ENCODE results near the gene ADCYAP1R1.

ADCYAP1R1 gene

DNA sequence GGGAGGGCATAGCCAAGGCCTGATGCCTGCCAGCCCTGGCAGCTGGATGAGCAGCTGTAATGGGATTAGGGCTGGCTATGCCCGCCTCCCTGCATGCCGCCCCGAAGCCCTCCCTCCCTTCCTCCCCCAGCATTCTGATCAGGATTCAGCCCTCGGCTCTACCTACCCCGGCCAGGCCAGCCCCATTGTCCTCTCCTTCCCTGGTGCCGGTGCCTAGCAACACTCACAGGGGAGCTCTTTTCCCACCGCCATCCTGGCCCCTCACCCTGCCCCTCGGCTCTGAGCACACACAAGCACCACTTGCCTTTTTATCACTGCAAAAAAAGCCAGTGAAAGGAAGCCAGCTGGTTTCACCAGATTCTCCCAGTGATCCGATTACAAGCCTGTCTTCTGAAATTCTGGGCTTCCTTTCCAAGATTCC is 9.0 kb upstream of the ADCYAP1R1 start:
- no peak for DNase-seq

- no peak for DNase-seq
Observed at GRCh38 chr7:31044529-31044928, 7.6 kb upstream of the ADCYAP1R1 start.

- DNase-seq, result no peak
Observed at GRCh38 chr7:31046723-31047122, 5.4 kb upstream of the ADCYAP1R1 start.

DNA sequence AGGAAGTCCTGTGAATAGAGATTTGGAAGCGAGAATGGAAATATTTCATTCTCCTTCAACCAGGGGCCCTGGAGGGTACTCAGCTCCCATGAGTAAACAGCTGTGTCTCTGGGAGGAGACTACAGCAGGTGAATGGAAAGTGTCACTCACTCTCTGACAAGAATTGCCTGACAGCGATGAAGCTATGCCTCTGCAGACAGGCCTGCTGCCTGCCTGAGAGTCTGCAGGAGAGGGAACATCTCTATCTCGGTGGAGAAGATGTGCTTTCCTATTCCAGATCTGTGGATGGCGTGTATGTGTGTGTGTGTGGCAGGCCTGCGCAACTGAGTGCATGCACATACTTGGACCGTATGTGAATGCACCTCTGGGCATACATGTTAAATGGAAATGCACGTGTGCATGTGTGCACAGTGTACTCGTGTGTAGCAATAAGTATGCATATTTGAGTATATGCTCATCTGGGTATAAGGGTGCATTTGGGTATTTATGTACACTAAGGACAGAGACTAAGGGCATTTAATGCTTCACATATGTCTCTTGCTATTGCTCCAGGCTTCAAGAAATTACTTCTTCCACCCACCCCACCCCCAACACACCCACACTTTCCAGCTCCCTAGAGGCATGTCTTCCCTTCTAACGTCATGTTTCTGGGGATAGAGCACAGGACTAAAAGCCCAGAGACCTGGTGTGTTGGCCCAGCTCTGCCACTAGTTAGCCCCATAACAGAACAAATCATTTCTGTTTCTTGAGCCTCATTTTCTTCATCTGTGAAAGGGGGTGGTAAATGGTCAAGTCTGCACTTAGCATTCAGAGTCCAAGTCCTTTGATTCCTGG is 4.6 kb upstream of the ADCYAP1R1 start:
- DNase-seq, result no peak

- no peak for DNase-seq
Observed at GRCh38 chr7:31049005-31049765, 2.9 kb upstream of the ADCYAP1R1 start.

DNA sequence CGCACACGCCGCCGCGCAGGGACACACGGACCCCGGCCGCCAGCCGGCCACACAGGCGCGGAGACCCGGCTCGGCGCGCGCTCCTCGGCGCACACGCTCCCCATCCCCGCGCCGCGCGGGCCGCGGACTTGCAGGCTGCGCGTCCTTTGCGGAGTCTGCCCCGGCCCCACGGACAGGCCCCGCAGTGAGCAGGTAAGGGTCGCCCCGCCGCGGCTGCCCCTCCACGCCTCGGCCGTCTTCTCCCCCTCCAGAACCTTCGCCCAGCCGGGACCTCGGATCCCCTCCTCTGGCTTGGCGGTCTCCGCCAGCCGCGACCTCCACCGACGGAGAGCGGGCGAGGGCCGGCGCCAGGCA is 356 bp downstream of the ADCYAP1R1 start:
- DNase-seq, result no peak

GRCh38 chr7:31052841-31053601 is 913 bp downstream of the ADCYAP1R1 start:
- DNase-seq, result no peak

DNA sequence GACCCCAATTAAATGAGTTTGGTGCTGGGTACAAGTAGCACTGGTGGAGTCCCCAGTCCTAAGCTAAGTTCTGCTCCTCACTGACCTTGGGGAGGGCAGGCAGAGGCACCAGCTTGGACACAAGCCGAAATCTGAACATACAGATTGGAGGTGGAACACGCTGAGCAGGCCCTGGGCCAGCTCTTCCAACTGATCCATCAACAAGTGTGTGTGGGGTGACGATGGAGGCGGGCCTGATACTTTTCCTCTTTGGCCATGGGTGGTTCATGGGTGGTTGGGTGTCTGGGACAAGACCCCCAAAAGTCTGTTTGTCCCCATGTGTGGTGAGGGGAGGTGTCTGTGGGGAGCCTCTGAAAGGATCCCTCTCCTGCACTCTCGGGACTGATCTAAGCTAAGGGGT is 1.9 kb downstream of the ADCYAP1R1 start:
- no peak for DNase-seq

DNA sequence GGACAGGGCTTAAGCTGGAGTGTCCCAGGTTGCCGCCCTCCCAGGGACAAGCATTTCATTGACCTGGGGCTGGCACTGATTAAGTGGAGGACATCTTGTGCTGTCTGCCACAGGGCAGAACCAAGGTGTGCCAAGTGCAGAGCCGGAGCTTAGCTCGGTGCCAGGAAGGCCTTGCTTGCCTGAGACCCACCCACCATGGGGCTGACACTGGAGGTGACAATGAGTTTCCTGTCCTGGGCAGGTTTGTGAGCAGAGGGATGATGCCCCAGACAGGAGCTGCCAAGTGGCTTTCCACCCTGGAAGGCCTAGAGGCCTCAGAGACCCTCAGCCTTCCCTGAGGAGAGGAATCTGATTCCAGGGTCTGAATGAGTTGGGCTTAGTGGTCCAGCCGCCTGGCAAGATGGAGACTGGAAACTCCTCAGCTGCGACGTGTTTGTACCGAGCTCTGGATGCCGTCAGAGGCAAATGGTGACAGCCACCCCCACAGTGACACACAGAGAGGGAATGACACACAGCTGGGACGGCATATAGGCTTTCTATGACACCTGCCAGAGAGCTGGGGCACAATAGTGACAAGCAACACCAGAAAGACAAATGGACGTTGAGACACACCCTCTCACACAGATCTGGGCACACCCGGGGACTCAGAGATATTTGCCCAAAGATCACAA is 2.6 kb downstream of the ADCYAP1R1 start:
- no peak for DNase-seq

- DNase-seq, result no peak
Observed at GRCh38 chr7:31055471-31055870, 3.4 kb downstream of the ADCYAP1R1 start.

DNA sequence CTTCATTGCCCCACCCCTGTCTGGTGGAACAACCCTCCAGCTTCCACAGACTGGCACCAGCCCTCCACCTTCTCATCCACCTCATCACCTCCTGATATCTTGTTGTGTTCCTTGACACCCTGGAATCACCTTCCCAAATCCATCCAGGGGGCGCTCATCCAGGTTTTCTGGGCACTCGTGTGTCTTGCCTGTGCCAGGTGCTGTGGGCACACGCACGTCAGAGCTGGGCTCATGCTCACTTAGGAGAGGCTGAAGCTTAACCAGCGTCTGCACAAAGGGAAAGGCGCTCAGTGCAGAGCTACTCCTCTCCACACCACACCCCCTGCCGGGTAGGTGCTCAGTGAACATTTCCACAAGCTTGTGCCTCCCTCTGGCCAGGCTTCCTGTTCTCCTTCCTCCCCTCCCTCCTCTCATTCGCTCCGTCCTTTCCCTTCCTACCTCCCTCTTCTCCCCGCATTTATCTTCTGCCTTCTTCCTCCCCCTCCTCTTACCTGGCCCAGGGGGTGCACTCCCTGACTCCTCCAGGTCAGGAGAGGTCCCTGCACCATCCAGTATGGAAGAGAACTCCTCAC is 4.8 kb downstream of the ADCYAP1R1 start:
- DNase-seq, result no peak

- no peak for DNase-seq
Observed at GRCh38 chr7:31058122-31058521, 6.0 kb downstream of the ADCYAP1R1 start.

DNA sequence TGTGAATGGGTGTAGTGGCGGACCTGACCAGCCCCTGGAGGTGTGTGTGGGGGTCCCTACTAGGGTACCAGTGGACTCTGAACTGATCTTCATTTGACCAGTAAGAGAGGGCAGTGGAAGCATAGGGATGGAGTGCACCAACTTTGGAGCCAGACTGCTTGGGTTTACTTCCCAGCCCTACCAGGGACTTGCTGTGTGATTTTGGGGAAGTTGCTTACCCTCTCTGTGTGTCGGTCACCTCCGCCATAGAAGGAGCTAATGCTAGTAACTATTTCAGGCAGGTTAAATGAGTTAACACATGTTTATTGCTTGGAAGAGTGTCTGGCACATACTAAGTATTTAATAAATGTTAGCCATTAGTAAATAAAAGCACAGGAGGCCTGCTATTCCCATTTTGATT is 6.6 kb downstream of the ADCYAP1R1 start:
- no peak for DNase-seq

DNA sequence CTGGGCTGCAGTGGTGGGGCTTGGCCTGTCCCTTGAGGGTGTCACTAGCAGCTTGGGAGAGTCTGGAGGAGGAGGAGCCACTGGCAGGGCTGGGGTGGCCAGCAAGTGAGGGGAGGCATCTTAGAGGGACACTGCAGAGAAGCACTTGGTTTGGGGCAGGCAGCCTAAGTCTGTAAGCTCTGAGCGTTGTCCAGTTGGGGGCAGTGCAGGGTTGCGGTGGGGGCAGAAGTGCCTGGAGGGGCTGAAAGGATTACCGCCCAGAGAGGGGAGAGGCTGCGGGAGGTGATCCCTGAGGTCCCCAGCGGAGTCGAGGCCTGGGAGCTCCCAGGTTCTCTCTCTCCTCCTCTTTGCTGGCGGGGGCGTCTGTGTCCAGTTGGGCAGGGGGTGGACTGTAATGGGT is 7.4 kb downstream of the ADCYAP1R1 start:
- DNase-seq, result no peak

DNA sequence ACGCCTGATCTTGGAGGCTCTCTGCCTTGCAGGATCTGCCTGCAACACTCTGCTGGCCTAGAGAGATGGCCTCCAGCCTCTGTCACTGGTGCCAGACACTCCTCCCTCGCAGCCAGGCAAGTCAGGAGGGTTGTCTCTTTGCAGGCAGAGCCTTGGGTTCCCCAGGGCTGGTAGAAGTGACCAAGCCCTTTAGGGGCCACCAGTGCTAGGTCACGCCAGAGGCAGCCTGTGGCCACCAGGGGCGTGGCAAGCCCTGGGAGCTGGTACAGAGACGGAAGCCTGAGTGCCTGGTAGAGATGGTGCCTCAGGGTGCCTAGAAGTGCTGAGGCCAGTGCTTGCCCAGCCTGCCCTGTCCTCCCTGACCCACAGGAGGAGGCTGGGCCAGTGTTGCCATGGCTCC is 9.1 kb downstream of the ADCYAP1R1 start:
- DNase-seq, result no peak

GRCh38 chr7:31062746-31063435 is 10.8 kb downstream of the ADCYAP1R1 start:
- no peak for DNase-seq

DNA sequence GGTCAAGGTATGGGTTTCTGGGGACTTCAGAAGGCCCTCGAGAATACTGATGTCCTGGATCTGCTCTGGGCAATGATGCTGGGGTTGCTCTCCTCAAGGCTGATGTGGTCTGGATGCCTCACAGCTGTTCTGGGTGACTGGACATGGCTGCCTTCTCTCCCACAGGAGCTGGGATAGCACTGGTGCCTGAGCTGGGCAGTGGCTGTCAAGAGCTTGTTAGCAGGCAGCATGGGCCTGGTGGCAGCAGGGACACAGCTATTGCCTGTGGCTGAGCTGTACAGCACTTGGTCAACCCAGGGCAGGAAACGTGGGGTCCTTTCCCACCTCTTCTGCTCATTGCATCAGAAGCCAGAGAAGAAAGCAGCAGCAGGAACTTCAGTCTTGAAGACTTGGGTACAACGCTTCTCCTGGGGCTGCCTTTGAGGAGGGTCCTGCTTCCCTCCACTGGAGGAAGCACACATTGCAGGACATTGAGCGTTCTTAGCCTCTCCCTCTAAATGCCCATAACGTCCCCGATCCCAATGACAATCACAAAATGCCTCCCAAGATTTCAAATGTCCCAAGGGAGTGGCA is 13.0 kb downstream of the ADCYAP1R1 start:
- no peak for DNase-seq

DNA sequence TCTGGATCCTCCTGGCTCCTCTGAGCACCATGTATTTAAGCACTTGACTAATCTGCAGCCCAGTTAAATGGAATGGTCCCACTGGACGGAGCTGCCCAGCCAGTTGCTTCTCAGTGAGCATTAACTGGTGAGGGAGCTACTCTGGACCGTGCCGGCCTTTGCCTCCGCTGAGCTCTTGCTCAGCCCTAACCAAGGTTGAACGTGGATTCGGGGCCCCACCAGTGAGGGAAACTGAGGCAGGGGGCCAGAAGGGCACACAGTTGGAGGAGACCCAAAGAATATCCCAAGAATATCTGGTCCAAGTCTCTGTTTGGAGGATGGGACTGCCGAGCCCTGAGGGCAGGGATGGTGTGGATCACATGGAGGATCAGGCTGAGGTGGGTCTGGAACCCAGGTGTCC is 13.7 kb downstream of the ADCYAP1R1 start:
- no peak for DNase-seq

DNA sequence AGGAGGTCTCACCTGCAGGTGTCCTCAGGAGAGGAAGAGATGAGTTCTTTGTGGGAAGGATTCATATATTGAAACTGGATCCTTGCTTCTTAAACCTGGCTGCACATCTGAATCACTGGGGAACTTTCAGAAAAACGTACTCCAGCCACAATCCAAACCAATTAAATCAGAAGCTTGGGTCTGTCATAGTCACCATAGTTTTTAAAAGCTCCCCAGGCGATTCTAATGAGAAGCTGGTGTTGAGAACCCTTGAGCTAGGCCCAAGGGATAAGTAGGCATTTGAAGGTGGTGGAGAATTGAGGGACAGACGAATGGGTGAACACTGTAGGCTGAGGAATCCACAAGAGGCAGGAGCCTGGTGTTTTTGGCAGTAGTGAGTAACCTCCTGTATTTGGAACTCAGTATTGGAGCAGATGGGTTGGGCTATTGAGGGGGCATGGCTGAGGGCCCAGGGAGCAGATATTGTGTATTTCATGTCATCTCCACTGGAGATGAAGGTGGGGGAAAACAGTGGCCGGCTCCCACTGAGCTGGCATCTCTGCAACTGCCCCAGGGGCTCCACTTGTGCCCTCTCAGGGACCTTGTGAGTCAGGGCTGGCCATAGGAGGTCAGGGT is 14.5 kb downstream of the ADCYAP1R1 start:
- DNase-seq, result no peak

DNA sequence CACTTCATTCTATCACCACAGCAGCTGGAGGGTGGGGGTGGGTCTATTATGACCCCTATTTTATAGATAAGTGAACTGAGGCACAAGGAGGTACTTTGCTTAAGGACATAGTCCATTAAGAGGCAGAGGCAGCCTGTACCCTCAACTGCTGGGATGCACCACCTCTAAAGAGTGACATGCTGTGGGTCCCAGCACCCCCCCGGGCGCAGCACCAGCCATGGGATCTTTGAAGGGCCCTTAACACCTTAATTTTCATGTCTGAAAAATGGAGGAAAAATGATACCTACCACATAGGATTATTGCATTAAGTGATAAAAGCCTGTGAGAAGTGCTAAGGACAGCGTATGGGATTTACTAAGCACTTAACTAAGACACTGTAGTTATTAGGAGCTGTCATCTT is 15.4 kb downstream of the ADCYAP1R1 start:
- DNase-seq, result no peak

DNA sequence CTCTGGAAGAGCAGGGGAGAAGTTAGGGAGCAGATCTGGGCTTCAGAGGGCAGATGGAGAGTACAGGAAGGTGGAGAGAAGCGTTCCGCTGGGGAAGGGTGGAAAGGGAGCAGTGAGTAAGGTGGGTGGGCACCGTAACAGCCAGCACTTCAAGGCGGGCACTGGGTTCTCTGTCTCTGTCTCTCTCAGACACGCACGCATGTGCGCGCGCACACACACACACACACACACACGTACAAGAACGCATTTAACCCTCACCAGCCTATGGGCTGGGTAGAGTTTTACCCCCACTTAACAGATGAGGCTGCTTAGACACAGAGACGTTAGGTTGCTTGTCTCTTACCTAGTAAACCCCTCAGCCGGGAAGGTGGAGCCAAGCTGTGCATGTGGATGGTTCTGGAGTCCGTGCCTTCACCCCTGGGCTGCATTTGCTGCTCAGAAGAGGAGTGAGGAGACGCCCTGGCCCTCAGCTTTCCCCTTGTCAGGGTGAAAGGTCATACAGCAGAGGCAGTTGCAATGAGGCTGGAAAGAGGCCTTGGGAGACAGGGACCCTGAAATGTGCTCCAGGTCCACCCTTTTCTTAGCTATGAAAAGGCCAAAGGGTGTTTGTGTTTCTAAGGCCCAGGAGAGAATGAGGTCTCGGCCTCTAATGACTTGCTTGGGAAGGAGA is 16.0 kb downstream of the ADCYAP1R1 start:
- DNase-seq, result no peak

Measured in effector CD4-positive, alpha-beta T cell (primary cell).